Endometrial microvascular endothelial cells (primary cell): ENCODE results near the gene ALKAL2. TPM values are rescaled to one million over a fixed set of nuclear protein-coding genes. Genes with fewer than 3 reads are reported as not detected.
"Not testable (repeated sequence)": the region's sequence is repeated elsewhere in the genome, so short reads cannot be mapped to it uniquely, and the experiment has no call there.

Experiments used
- in situ Hi-C: cut with HindIII; loops from 2 replicates; pipeline ENCODE4 v1.10.0; 2017; ENCODE audit warnings: low sequenced_read_pairs, low pct_unique_long_range_greater_than_20kb; ENCODE audit errors: inconsistent ontology term
- total RNA-seq: library from RNA; depleted of rRNA; stranded (reverse); fragments of >200 nt; gene quantifications from one replicate; pipeline ENCODE4 v1.2.3, GENCODE V29; 2015; ENCODE audit errors: inconsistent ontology term

The ALKAL2 gene, protein sequence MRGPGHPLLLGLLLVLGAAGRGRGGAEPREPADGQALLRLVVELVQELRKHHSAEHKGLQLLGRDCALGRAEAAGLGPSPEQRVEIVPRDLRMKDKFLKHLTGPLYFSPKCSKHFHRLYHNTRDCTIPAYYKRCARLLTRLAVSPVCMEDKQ
- not detected for total RNA-seq

DNA sequence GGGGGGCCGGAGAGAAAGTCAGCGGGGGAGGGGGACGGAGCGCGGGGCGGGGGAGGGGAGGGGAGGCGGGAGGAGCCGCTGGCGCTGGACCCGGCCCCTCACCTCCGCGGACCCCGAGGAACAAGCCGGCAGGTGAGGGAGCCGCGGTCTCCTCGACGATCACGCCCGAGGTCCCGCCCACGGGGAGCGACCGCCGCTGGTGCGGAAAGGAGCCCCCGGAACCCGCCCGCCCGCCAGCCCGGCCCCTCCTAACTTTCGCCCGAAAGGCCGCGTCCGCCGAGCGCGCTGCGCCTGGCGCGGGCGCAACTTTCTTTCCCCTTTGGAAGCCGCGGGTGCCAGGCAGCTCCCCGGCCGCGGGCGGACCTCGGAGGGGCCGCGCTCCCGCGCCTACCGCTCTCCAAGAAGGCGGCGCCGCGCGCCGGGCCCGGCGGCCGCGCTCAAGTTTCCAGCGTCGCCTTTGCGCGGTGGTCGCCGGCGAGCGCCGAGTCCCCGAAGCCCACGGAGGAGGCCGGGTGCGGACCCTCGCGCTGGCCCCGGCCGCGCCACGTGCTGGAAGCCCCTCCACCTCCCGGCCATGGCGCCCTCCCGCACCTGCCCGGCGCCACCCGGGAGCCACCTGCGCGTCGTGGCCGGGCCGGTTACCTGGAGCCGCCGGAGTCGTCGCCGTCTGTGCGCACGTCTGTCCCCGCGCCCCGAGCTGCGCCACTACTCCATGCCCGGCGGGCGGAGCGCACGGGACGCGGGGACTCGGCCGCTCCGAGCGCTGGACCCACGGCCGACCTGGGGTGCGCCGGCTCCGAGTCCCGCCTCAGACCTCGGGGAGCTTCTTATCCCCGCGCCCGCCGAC, at the start of gene ALKAL2:
Gene ALKAL2 (minus strand): TSS at position 181 of the 847 bp plus-strand sequence. CDS start 256 bp downstream, outside the sequence.
- in situ Hi-C loops: no loop called here

DNA sequence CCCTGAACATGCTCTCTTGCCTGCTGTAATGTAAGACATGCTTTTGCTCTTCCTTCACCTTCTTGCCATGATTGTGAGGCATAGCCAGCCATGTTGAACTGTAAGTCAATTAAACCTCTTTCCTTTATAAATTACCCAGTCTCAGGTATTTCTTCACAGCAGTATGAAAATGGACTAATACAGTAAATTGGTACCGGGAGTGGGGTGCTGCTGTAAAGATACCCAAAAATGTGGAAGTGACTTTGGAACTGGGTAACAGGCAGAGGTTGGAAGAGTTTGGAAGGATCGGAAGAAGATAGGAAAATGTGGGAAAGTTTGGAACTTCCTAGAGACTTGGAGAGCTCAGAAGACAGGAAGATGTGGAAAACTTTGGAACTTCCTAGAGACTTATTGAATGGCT, 49.1 kb upstream of the ALKAL2 start:
- in situ Hi-C loops: not testable (repeated sequence)

DNA sequence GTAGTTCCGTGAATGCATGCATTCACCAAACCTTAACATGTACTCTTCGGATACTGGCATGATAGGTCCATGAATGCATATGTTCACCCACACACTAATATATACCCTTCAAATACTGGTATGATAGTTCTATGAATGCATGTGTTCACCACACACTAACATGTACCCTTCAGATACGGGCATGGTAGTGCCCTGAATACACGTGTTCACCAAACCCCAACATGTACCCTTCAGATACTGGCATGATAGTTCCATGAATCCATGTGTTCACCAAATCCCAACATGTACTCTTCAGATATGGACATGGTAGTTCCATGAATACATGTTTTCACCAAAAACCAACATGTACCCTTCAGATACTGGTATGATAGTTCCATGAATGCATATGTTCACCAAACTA, 48.5 kb upstream of the ALKAL2 start:
- in situ Hi-C loops: no loop called here

DNA sequence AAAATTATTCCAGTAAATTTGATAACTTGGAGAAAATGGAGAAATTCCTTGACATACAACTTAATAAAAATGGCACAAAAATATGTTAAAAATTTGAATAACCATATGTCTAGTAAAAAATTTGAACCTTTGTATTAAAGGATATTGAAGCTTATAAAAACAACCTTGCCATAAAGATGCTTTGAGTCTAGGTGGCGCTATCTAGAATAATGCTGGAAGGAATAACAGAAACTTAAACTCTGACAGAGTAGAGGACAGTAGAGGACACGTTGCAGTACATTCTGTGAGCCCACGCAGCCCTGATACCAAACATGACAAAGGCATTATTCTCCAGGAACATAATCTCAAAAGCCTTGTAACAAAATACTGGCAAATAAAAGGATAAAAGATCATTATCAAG, 44.7 kb upstream of the ALKAL2 start:
- in situ Hi-C loops: no loop called here

DNA sequence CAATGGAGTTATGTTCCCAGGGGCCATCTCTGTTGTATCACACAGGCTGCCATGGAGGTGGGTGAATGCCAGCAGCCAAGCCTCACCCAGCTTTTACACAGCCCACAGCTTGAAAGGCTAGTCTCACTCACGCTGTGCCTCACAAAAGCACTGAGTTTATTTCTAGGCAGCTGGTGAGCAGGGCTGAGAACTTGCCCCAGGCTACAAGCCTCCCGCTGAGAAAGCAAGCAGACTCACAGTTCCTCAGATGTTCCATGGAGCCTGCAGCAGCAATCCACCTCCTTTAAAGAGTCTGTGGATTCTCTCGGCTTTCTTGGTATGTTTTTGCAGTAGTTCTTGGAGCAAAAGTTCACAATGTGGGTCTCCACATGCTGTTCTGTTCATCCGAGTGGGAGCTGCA, 40.9 kb upstream of the ALKAL2 start:
- in situ Hi-C loops: no loop called here

DNA sequence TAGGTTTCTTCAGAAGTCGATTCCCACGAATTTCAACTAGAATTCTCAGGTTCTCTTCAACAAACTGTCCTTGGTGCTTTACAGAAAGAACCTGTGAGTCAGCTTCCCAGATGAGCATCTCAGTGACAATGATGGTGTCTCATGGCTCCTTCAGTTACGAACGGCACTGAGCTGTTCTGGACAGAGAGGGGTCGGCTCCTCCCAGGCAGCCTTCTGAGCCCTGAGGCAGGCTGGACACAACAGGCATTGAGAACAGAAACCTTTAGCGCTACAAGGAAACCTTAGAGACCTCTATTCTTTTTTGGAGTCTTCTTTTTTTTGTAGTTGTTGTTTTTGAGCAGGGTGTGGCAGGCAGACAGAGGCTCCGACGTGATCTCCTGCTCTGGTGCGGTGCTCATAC, 35.1 kb upstream of the ALKAL2 start:
- in situ Hi-C loops: no loop called here

DNA sequence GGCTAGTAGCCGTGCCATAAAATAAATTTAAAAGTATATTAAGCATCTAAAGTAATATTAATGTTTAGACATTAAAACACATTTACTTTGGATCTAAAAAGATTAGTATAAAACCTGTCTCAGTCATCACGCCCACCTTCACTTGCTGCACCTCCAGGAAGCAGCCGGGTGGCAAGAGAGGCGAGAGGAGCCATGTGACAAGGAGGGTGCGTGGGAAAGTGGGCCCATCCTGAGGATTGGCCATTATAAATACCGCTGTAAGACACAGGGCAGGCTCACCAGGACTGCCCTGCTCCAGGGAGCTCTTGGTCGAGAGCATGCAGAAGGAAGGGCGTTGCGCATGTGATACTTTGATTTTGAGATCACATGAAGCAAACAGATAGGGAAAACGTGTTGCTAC, 34.4 kb upstream of the ALKAL2 start:
- in situ Hi-C loops: no loop called here

DNA sequence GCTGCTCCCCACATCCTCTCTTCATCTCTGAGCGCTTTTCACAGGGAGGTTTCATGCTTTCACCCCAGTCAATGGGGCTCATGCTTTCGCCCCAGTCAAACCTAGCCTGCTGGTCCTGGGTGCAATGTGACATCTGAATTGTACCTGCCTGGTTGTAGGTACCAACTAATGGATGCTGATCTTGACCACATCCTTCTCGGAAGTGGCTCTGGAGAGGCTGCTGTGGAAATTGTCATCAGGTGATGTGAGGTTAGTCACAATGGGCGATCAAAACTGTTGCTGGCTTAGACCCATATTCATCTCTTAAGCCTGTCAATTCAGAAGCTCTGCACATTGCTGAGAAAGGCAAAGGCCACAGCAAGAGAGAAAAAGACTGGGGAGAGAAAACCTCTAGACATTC, 32.7 kb upstream of the ALKAL2 start:
- in situ Hi-C loops: no loop called here

DNA sequence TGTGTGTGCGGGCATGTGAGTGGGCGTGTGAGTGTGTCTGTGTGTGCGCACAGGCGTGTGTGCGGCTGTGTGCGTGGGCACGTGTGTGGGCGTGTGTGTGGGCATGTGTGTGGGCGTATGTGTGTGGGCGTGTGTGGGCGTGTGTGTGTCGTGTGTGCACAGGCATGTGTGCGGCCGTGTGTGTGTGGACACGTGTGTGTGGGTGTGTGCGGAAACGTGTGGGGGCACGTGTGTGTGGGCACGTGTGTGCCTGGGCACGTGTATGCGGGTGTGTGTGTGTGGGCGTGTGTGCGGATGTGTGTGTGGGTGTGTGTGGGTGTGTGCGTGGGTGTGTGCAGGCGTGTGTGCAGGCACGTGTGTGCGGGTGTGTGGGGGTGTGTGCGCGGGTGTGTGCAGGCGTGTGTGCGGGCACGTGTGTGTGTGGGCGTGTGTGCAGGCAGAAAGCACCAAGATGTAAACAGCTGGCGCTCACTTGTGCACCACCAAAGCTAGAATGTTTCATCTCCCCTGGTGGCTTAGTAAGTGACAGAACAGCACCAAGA, 31.2 kb upstream of the ALKAL2 start:
- in situ Hi-C loops: no loop called here

DNA sequence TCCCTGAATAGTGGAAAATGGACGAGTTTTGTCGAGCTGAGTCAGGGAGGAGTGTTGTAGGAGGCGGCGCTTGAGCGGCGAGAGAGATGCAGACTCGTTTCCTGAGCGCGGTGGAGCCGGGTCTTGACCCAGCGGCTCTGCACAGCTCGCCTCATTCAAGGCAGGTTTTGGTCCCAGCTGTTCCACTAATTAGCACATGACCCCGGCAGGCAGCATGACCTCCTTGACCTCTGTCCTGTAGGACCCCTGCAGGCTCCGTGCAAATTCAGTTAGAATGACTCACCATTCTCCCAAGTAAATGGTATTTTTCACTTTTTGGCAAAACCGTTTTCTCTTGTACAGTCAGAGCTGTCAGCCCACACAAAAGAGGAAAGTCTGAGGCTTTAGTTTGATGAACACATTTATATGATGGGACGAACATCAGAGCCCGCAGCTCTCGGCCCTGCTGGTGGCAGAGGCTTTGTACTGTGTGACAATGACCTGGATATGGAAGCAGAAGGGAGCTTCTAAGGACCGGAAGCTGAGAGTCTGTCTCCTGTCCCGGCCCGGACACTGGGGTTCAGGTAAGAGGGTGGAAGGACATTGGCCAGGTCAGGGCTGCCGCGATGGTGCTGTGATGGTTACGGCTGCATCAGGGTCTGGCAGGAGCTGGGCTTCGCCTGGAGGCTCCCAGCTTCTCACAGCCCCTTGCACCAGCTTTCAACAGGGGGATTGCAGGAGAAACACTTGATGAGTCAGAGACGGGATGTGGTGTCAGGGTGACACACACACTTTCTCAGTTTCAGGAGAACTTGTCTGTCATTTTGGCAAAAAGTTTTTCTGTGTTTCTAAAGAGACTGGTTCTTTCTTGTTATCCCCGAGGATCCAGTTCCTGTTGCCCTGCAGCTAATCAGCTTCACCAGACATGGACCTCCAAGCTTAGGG, 29.9 kb upstream of the ALKAL2 start:
- in situ Hi-C loops: no loop called here

DNA sequence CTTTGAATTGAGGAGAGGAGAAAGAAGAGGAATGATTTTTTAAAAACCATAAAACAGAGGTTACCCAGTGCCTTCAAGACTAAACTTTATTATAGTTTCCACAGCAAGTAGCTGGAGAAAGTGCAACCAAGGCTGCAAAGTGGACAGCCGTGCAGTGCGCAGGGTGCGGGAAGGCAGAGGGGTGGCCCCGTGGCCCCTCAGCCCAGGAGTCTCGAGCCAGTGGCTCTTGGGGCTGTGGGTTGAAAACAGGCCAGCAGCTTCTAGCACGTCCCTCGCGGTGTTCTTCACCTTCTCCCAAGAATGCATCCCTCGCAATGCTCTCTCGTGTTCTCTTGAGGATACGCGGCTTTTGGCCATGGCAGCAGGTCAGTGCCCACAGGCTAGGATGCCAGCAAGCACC, 28.5 kb upstream of the ALKAL2 start:
- in situ Hi-C loops: no loop called here

DNA sequence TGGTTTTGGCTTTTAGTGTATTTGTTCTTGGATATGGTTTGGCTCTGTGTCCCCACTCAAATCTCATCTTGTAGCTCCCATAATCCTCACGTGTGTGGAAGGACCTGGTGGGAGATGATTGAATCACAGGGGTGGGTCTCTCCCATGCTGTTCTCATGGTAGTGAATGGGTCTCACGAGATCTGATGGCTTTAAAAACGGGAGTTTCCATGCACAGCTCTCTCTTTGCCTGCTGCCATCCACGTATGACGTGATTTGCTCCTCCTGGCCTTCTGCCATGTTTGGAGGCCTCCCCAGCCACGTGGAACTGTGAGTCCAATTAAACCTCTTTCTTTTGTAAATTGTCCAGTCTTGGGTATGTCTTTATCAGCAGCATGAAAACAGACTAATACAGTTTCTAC, 28.0 kb upstream of the ALKAL2 start:
- in situ Hi-C loops: not testable (repeated sequence)

DNA sequence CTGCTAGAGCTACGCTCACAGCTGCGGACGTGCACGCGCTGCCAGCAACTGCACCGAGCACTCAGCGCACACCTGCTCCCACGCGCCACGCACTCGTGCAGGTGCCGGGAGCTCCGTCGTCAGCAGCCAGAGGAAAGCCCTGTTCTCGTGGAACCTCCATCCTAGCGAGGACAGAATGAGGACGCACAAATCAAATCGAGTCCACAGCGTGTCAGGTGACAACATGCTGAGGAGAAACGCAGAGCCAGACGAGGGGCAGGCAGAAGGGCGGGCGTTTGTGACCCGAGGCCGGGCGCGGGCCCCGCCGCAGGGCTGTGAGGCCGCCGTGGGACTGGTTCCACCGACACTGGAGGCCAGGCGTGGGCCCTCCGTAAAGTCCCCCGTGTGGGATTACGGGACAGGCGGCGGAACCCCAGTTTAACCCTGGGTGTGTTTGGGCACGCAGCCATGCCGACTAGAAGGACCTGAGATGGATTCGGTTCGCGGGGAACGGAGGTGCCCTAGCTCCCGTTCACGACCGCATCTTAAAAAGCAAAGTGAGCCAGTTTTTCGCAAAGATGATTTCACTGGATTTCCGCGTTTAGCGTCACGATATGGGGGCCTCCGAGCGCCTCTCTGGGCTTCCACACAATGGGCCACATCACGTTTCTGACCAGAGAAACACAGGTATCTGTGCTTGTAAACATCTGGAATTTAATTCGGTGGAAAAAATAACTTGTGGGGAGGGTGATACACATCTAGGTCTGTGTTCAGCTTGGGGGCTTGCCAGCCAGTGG, 26.9 kb upstream of the ALKAL2 start:
- in situ Hi-C loops: no loop called here

DNA sequence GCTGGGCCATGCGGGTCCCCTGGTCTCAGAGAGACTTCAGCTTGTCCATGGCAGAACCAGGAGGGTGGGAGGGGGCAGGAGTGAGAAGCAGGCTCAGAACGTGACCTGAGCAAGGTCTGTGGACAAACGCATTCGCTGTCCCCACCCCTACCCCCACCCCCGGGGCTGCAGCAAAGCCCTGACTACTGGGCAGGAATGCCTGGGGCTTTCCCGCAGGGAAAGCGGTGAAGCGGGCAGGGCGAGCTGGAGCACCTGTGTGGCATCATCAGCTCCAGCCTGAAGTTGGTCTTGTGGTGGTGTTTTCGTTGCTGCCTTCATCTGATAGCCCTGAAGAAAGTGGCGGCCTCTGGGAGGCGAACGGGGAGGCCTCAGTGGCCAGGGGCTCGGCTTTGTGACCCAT, 26.1 kb upstream of the ALKAL2 start:
- in situ Hi-C loops: no loop called here

DNA sequence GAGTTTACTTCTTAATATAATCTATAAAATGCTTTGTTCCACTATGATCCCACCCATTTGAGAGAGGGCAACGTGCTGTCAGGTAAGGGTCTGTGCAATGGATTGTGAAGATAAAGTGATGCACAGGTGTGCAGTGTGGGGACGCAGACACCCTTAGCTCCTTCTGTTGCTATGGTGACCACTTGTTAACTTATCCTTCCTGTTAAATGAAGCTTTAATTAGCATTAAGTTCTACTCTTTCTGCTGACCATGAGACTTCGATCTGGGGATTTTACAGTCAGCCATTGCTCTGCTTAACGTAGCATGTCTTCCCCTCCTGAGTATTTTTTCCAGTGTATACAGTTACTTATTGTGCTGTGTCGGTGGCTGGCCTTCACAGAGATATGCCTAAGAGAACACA, 23.1 kb upstream of the ALKAL2 start:
- in situ Hi-C loops: no loop called here

DNA sequence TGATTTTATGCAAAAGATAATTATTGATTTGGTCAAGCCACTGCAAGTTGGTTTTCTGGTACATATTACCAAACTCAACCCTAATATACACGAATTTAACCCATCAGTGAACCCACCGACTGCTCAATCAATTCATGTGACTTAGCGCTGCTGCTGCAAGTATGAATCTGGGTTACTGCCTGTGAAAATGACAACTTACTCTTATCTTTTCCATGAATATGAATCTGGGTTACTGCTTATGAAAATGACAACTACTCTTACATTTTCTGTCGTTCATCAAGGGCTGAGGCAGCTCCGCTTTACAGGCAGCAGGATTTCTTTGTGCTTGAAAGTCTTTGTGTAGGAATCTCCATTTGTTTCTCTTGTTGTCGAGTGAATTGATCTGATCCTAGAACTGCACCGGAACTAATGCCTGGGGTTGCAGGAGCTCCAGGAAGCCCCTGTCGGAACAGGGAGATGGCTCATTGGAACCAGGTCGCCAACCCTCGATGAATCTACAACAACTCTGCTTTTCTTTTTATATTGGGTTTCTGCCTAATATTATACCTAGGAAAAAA, 22.1 kb upstream of the ALKAL2 start:
- in situ Hi-C loops: no loop called here

DNA sequence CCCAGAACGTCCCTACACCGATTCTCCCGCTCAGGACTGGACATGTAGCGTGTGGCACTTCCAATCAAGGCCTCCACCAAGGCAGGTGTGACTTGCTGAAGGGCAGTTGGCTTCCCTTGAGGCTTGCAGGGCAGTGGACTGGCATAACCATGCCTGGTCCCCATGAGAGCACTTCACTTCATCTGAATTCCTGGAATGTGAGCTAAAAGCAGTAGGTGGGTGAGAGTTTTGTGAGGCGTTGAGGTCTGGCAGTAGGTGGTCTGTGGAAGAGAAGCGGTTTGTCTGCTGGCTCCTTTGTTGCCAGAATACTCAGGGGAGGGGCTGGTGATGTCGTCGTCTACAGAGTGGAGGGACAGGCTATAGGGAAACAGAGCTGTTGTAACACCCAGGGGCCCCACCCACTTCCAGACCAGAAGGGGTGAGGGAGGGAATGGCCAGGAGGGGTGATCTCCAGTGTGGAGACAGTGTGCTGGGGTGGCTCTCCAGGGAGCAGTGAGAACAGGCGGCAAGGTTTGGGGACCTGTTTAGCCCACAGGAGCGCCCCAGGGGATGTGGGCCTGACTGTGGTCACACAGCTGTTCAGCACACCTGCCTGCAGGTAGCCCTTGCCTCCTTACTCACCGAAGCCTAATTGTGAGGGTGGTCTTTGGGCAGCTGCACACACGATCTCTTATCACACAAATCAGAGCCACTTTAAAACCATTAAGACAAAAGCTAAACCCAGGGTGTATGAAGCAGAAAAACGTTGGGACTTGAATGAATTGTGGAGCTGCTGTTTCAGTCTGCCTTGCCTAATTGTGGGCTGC, 21.5 kb upstream of the ALKAL2 start:
- in situ Hi-C loops: no loop called here

DNA sequence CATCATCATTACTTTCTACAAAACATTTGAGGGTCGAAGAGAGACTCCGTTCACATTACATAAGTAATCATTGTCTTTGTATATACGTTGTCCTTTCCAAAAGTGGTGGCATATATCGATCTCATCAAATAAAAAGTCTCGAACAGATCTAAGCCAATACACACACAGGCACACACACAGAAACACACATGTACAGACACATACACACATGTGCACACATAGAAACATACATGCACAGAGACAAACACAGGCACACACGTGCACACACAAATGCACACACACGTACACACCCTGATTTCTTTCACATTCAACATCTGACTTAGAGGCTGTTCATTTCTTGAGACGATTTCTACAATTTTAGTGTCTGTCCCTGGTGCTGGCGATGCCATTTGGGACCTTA, 17.5 kb upstream of the ALKAL2 start:
- in situ Hi-C loops: no loop called here
